Measurements from ENCODE around the gene LCP1.

The LCP1 gene

DNA sequence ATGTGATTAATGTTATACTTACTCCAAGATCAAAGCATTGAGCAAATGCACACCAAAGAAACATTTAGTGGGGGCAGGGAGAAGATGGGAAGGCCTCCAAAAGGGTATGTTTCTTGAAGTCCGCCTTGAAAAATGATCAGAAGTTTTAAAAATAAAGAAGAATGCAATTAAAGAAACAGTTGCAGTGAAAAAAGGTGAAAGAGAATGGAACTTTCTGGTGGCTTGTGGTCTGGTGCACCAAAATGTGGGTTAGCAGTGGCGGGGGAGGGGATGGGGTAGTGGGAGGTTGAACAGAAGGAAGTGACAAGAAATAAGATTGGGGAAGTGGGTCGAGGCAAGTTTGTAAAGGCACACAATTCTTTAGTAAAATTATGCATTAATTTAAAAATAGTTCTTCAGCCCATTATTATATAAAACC lies 2.5 kb downstream of the LCP1 start:
- H3K27ac ChIP-seq = no peak overlapping the region
- no peaks in the 10 kb centered on the region for H3K79me2 ChIP-seq
- H3K27me3 ChIP-seq (ENCODE audit: control insufficient read depth, insufficient read depth, low read length) = no peaks in the 10 kb centered on the region
- H3K4me1 ChIP-seq = peaks cover 13% of the 10 kb centered on the region
- no peaks in the 10 kb centered on the region for H3K36me3 ChIP-seq (ENCODE audit: control insufficient read depth, insufficient read depth, low read length)
- TF ChIP-seq, protein P1, sequence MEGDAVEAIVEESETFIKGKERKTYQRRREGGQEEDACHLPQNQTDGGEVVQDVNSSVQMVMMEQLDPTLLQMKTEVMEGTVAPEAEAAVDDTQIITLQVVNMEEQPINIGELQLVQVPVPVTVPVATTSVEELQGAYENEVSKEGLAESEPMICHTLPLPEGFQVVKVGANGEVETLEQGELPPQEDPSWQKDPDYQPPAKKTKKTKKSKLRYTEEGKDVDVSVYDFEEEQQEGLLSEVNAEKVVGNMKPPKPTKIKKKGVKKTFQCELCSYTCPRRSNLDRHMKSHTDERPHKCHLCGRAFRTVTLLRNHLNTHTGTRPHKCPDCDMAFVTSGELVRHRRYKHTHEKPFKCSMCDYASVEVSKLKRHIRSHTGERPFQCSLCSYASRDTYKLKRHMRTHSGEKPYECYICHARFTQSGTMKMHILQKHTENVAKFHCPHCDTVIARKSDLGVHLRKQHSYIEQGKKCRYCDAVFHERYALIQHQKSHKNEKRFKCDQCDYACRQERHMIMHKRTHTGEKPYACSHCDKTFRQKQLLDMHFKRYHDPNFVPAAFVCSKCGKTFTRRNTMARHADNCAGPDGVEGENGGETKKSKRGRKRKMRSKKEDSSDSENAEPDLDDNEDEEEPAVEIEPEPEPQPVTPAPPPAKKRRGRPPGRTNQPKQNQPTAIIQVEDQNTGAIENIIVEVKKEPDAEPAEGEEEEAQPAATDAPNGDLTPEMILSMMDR (IDR thresholded peaks at IDR 0.05) = no peak
- no peak overlapping the region for H2AFZ ChIP-seq
- H3K4me3 ChIP-seq (ENCODE audit: low read depth, low read length) = no peak overlapping the region
- H3K9ac ChIP-seq = no peak overlapping the region
- H3K4me2 ChIP-seq (ENCODE audit: low read length) = no peak overlapping the region
- H3K9me3 ChIP-seq (ENCODE audit: control insufficient read depth, low read length) = no peaks in the 10 kb centered on the region

DNA sequence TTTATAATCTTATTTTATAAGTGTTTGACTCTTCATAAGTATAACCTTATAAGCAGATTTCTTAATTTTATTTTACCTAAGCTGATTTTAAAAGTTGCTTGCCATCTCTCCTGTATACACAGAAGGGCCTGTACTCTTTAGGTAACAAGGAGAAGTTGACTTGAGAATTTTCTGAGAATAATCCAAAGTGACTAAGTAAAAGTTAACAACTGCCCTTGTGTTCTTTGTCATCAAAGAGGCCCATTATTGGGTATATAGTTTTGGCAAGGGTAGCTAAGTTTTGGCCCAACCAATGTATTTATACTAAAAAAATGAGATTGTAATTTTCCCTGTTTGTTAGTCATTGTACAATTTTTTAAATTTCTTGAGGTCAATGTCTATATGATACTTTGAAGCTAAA lies 3.2 kb downstream of the LCP1 start:
- H2AFZ ChIP-seq = no peak overlapping the region
- H3K9me3 ChIP-seq (ENCODE audit: control insufficient read depth, low read length) = no peaks in the 10 kb centered on the region
- no peaks in the 10 kb centered on the region for H3K27me3 ChIP-seq (ENCODE audit: control insufficient read depth, insufficient read depth, low read length)
- H3K9ac ChIP-seq = no peak overlapping the region
- H3K4me2 ChIP-seq (ENCODE audit: low read length) = no peak overlapping the region
- no peak overlapping the region for H3K4me3 ChIP-seq (ENCODE audit: low read depth, low read length)
- TF ChIP-seq, protein P1 (IDR thresholded peaks at IDR 0.05) = no peak
- H3K79me2 ChIP-seq = no peaks in the 10 kb centered on the region
- H3K4me1 ChIP-seq = peaks cover 13% of the 10 kb centered on the region
- no peaks in the 10 kb centered on the region for H3K36me3 ChIP-seq (ENCODE audit: control insufficient read depth, insufficient read depth, low read length)
- H3K27ac ChIP-seq = no peak overlapping the region

DNA sequence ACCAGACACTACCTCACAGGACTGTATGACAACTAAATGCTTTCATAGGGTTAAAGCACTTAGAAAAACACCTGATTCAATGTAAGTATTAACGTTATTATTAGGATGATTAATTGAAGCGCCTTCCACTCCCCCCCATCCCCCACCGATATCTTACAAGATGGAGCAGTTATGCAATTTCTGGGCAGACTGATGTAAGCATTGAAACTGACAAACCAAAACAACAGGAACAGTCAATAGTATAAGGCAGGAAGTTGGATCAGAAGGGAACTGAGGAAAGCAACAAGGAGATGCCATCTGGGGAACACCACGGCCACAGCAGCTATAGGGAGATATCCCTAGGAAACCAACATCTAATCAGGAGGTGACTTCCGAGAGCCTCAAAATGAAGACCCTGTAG lies 3.8 kb downstream of the LCP1 start:
- H3K27me3 ChIP-seq (ENCODE audit: control insufficient read depth, insufficient read depth, low read length) = no peaks in the 10 kb centered on the region
- H3K9ac ChIP-seq = no peak overlapping the region
- no peaks in the 10 kb centered on the region for H3K9me3 ChIP-seq (ENCODE audit: control insufficient read depth, low read length)
- H3K79me2 ChIP-seq = no peaks in the 10 kb centered on the region
- no peak overlapping the region for H3K4me2 ChIP-seq (ENCODE audit: low read length)
- TF ChIP-seq, protein P1 (IDR thresholded peaks at IDR 0.05) = no peak
- no peak overlapping the region for H2AFZ ChIP-seq
- no peak overlapping the region for H3K27ac ChIP-seq
- no peaks in the 10 kb centered on the region for H3K36me3 ChIP-seq (ENCODE audit: control insufficient read depth, insufficient read depth, low read length)
- H3K4me3 ChIP-seq (ENCODE audit: low read depth, low read length) = no peak overlapping the region
- H3K4me1 ChIP-seq = peaks cover 6% of the 10 kb centered on the region

DNA sequence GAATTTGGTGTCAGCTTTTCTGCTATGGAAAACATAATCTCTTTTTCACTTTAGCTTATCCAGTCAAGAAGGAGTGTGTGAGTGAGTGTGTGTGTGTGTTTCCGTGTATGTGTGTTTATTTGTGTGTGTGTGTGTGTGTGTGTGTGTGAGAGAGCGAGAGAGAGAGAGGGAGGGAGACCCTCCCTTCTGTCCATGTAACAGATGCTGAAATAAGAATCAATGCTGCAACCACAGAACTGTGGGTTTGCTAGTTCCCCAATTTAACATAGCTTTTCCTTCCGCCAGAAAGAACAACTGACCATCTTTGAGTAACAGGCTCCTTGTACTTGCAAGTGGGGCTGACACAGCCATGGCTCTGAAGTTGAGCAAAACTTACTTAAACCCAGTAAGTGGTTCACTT lies 5.2 kb downstream of the LCP1 start:
- TF ChIP-seq, protein P1 (IDR thresholded peaks at IDR 0.05) = no peak
- H3K27ac ChIP-seq = no peak overlapping the region
- no peak overlapping the region for H3K4me2 ChIP-seq (ENCODE audit: low read length)
- no peaks in the 10 kb centered on the region for H3K9me3 ChIP-seq (ENCODE audit: control insufficient read depth, low read length)
- no peaks in the 10 kb centered on the region for H3K36me3 ChIP-seq (ENCODE audit: control insufficient read depth, insufficient read depth, low read length)
- no peaks in the 10 kb centered on the region for H3K27me3 ChIP-seq (ENCODE audit: control insufficient read depth, insufficient read depth, low read length)
- no peaks in the 10 kb centered on the region for H3K4me1 ChIP-seq
- no peak overlapping the region for H2AFZ ChIP-seq
- no peak overlapping the region for H3K4me3 ChIP-seq (ENCODE audit: low read depth, low read length)
- no peaks in the 10 kb centered on the region for H3K79me2 ChIP-seq
- no peak overlapping the region for H3K9ac ChIP-seq

DNA sequence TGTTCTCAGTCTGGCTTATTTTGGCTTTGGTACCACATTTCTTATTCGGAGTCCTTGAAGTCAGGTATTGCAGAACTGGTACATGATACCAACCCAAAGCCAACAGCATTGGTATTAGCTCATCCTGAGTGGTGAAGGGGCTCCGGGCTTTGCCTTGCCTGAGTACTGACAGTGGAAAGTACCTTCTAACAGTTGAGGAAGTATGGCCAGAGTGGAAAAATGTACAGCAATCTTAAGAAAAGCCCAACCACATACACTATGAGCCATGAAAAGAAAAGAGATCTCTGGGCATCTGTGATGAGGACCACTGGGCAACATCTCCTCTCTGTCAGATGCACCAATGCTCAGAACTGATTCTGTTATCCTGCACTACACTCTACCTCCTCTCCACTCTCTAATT lies 8.3 kb downstream of the LCP1 start:
- Histone ChIP-seq H3K27me3 (ENCODE audit: control insufficient read depth, insufficient read depth, low read length) (no peaks in the 10 kb centered on the region), H3K9me3 (ENCODE audit: control insufficient read depth, low read length) (no peaks in the 10 kb centered on the region), H3K36me3 (ENCODE audit: control insufficient read depth, insufficient read depth, low read length) (no peaks in the 10 kb centered on the region), H3K79me2 (no peaks in the 10 kb centered on the region), H3K9ac (no peak overlapping the region), H3K27ac (no peak overlapping the region), H2AFZ (no peak overlapping the region), H3K4me1 (peaks cover 6% of the 10 kb centered on the region), H3K4me3 (ENCODE audit: low read depth, low read length) (no peak overlapping the region), H3K4me2 (ENCODE audit: low read length) (no peak overlapping the region)
- TF ChIP-seq, protein P1 (IDR thresholded peaks at IDR 0.05) = no peak
